ENCODE measurements around the gene GARIN5B.

GARIN5B gene

GRCh38 chr19:55345101-55345817, 17.8 kb downstream of the GARIN5B start:
- H3K27ac ChIP-seq (ENCODE audit: low read depth, low read length), result no peak overlapping the region

GRCh38 chr19:55344444-55344843, 18.6 kb downstream of the GARIN5B start:
- Histone ChIP-seq H3K4me1 (ENCODE audit: control insufficient read depth, insufficient read depth, low read length, unreplicated experiment) (no peaks in the 10 kb centered on the region), H3K36me3 (ENCODE audit: insufficient read depth, low read length) (no peaks in the 10 kb centered on the region), H3K79me2 (ENCODE audit: control insufficient read depth, insufficient read depth, low read length, unreplicated experiment) (no peaks in the 10 kb centered on the region), H2AFZ (ENCODE audit: low read length, unreplicated experiment) (no peak overlapping the region), H3K27me3 (ENCODE audit: insufficient read depth, low read length) (no peaks in the 10 kb centered on the region), H3K4me3 (ENCODE audit: low read depth, low read length) (no peak overlapping the region), H3K27ac (ENCODE audit: low read depth, low read length) (no peak overlapping the region)

More at GRCh38 chr19:55345101-55345817, 17.8 kb downstream of the GARIN5B start:
- Histone ChIP-seq H3K4me1 (ENCODE audit: control insufficient read depth, insufficient read depth, low read length, unreplicated experiment) (no peaks in the 10 kb centered on the region), H3K36me3 (ENCODE audit: insufficient read depth, low read length) (no peaks in the 10 kb centered on the region), H3K27me3 (ENCODE audit: insufficient read depth, low read length) (no peaks in the 10 kb centered on the region), H3K79me2 (ENCODE audit: control insufficient read depth, insufficient read depth, low read length, unreplicated experiment) (no peaks in the 10 kb centered on the region), H3K4me3 (ENCODE audit: low read depth, low read length) (no peak overlapping the region), H2AFZ (ENCODE audit: low read length, unreplicated experiment) (no peak overlapping the region)

- Histone ChIP-seq H3K4me3 (ENCODE audit: low read depth, low read length) (peak overlapping the region; percentile 84; the same call in 1 of the 2 replicates), H2AFZ (ENCODE audit: low read length, unreplicated experiment) (no peak overlapping the region), H3K36me3 (ENCODE audit: insufficient read depth, low read length) (no peaks in the 10 kb centered on the region), H3K79me2 (ENCODE audit: control insufficient read depth, insufficient read depth, low read length, unreplicated experiment) (no peaks in the 10 kb centered on the region), H3K27me3 (ENCODE audit: insufficient read depth, low read length) (no peaks in the 10 kb centered on the region), H3K27ac (ENCODE audit: low read depth, low read length) (no peak overlapping the region), H3K4me1 (ENCODE audit: control insufficient read depth, insufficient read depth, low read length, unreplicated experiment) (peaks cover 3% of the 10 kb centered on the region)
Observed at GRCh38 chr19:55341595-55342531, 21.2 kb downstream of the GARIN5B start.

- Histone ChIP-seq H3K79me2 (ENCODE audit: control insufficient read depth, insufficient read depth, low read length, unreplicated experiment) (no peaks in the 10 kb centered on the region), H2AFZ (ENCODE audit: low read length, unreplicated experiment) (no peak overlapping the region), H3K4me3 (ENCODE audit: low read depth, low read length) (peak overlapping the region; percentile 84), H3K36me3 (ENCODE audit: insufficient read depth, low read length) (no peaks in the 10 kb centered on the region), H3K27ac (ENCODE audit: low read depth, low read length) (no peak overlapping the region), H3K4me1 (ENCODE audit: control insufficient read depth, insufficient read depth, low read length, unreplicated experiment) (peaks cover 3% of the 10 kb centered on the region), H3K27me3 (ENCODE audit: insufficient read depth, low read length) (no peaks in the 10 kb centered on the region)
Observed at GRCh38 chr19:55341171-55341588, 21.9 kb downstream of the GARIN5B start.

GRCh38 chr19:55340784-55341147, 22.3 kb downstream of the GARIN5B start:
- Histone ChIP-seq H2AFZ (ENCODE audit: low read length, unreplicated experiment) (no peak overlapping the region), H3K4me3 (ENCODE audit: low read depth, low read length) (peak overlapping the region; percentile 84), H3K4me1 (ENCODE audit: control insufficient read depth, insufficient read depth, low read length, unreplicated experiment) (peaks cover 3% of the 10 kb centered on the region), H3K27ac (ENCODE audit: low read depth, low read length) (no peak overlapping the region), H3K79me2 (ENCODE audit: control insufficient read depth, insufficient read depth, low read length, unreplicated experiment) (no peaks in the 10 kb centered on the region), H3K27me3 (ENCODE audit: insufficient read depth, low read length) (no peaks in the 10 kb centered on the region), H3K36me3 (ENCODE audit: insufficient read depth, low read length) (no peaks in the 10 kb centered on the region)

GRCh38 chr19:55339889-55340783, 22.9 kb downstream of the GARIN5B start:
- Histone ChIP-seq H3K79me2 (ENCODE audit: control insufficient read depth, insufficient read depth, low read length, unreplicated experiment) (no peaks in the 10 kb centered on the region), H3K4me3 (ENCODE audit: low read depth, low read length) (peak overlapping the region; percentile 84), H3K27ac (ENCODE audit: low read depth, low read length) (no peak overlapping the region), H2AFZ (ENCODE audit: low read length, unreplicated experiment) (no peak overlapping the region), H3K27me3 (ENCODE audit: insufficient read depth, low read length) (no peaks in the 10 kb centered on the region), H3K4me1 (ENCODE audit: control insufficient read depth, insufficient read depth, low read length, unreplicated experiment) (peaks cover 3% of the 10 kb centered on the region), H3K36me3 (ENCODE audit: insufficient read depth, low read length) (no peaks in the 10 kb centered on the region)

GRCh38 chr19:55339105-55339888, 23.8 kb downstream of the GARIN5B start, which contains the start of gene KMT5C:
Gene KMT5C (plus strand): TSS chr19:55339876. CDS start chr19:55341937, 2,061 bp downstream.
- Histone ChIP-seq H3K27ac (ENCODE audit: low read depth, low read length) (peak within 1 kb of the TSS; percentile 93), H3K36me3 (ENCODE audit: insufficient read depth, low read length) (no peaks in the 10 kb centered on the region), H3K4me3 (ENCODE audit: low read depth, low read length) (peak within 1 kb of the TSS; percentile 84), H3K79me2 (ENCODE audit: control insufficient read depth, insufficient read depth, low read length, unreplicated experiment) (no peaks in the 10 kb centered on the region), H3K27me3 (ENCODE audit: insufficient read depth, low read length) (no peaks in the 10 kb centered on the region), H3K4me1 (ENCODE audit: control insufficient read depth, insufficient read depth, low read length, unreplicated experiment) (peaks cover 3% of the 10 kb centered on the region), H2AFZ (ENCODE audit: low read length, unreplicated experiment) (peak within 1 kb of the TSS; percentile 64)

GRCh38 chr19:55336101-55336500, 27.0 kb downstream of the GARIN5B start:
- Histone ChIP-seq H3K79me2 (ENCODE audit: control insufficient read depth, insufficient read depth, low read length, unreplicated experiment) (no peaks in the 10 kb centered on the region), H3K36me3 (ENCODE audit: insufficient read depth, low read length) (no peaks in the 10 kb centered on the region), H3K4me3 (ENCODE audit: low read depth, low read length) (no peak overlapping the region), H3K27ac (ENCODE audit: low read depth, low read length) (no peak overlapping the region), H3K27me3 (ENCODE audit: insufficient read depth, low read length) (no peaks in the 10 kb centered on the region), H3K4me1 (ENCODE audit: control insufficient read depth, insufficient read depth, low read length, unreplicated experiment) (peaks cover 3% of the 10 kb centered on the region), H2AFZ (ENCODE audit: low read length, unreplicated experiment) (no peak overlapping the region)

GRCh38 chr19:55333870-55334269, 29.2 kb downstream of the GARIN5B start:
- Histone ChIP-seq H3K27me3 (ENCODE audit: insufficient read depth, low read length) (no peaks in the 10 kb centered on the region), H3K79me2 (ENCODE audit: control insufficient read depth, insufficient read depth, low read length, unreplicated experiment) (no peaks in the 10 kb centered on the region), H3K4me1 (ENCODE audit: control insufficient read depth, insufficient read depth, low read length, unreplicated experiment) (peaks cover 3% of the 10 kb centered on the region), H2AFZ (ENCODE audit: low read length, unreplicated experiment) (no peak overlapping the region), H3K27ac (ENCODE audit: low read depth, low read length) (no peak overlapping the region), H3K4me3 (ENCODE audit: low read depth, low read length) (no peak overlapping the region), H3K36me3 (ENCODE audit: insufficient read depth, low read length) (no peaks in the 10 kb centered on the region)

Measured in ACC112 (cell line).